Parathyroid adenoma (tissue), 2 donors: ENCODE results near the gene ASIC5.

Experiments used
- H2AFZ ChIP-seq: fragments of 300-600 bp; sonication (generic); one replicate; pipeline ENCODE4 v1.7.0; 2017; ENCODE audit warnings: antibody characterized with exemption, mild to moderate bottlenecking
- H3K27ac ChIP-seq: fragments of 300-600 bp; sonication (generic); one replicate; pipeline ENCODE4 v1.7.0; 2017
- H3K27me3 ChIP-seq: fragments of 300-600 bp; sonication (generic); one replicate; pipeline ENCODE4 v1.7.0; 2017; ENCODE audit warnings: low read length; ENCODE audit not compliant: control insufficient read depth, insufficient read depth
- H3K36me3 ChIP-seq: fragments of 300-600 bp; sonication (generic); one replicate; pipeline ENCODE4 v1.7.0; 2017; ENCODE audit warnings: low read length; ENCODE audit not compliant: control insufficient read depth, insufficient read depth
- H3K4me1 ChIP-seq: fragments of 300-600 bp; sonication (generic); one replicate; pipeline ENCODE4 v1.7.0; 2017; ENCODE audit warnings: control low read depth
- H3K4me2 ChIP-seq: fragments of 300-600 bp; sonication (generic); one replicate; pipeline ENCODE4 v1.7.0; 2017; ENCODE audit warnings: low read length
- H3K4me3 ChIP-seq: fragments of 300-600 bp; sonication (generic); one replicate; pipeline ENCODE4 v1.7.0; 2017; ENCODE audit warnings: low read depth, low read length
- H3K79me2 ChIP-seq: fragments of 300-600 bp; sonication (generic); one replicate; pipeline ENCODE4 v1.7.0; 2017; ENCODE audit warnings: control low read depth
- H3K9ac ChIP-seq: fragments of 300-600 bp; sonication (generic); one replicate; pipeline ENCODE4 v1.7.0; 2017; ENCODE audit warnings: mild to moderate bottlenecking
- H3K9me3 ChIP-seq: fragments of 300-600 bp; sonication (generic); one replicate; pipeline ENCODE4 v1.7.0; 2017; ENCODE audit warnings: low read length; ENCODE audit not compliant: control insufficient read depth
- CTCF ChIP-seq: fragments of 300-600 bp; sonication (generic); IDR thresholded peaks from one replicate; pipeline ENCODE4 v1.7.0; 2017; ENCODE audit warnings: antibody characterized with exemption, mild to moderate bottlenecking
- donor health status: primary hyperparathyroidism.

The ASIC5 gene

GRCh38 chr4:155832664-155833063 lies 33.4 kb downstream of the ASIC5 start:
- Histone ChIP-seq H3K4me1 (no peaks in the 10 kb centered on the region), H2AFZ (no peak overlapping the region), H3K27ac (no peak overlapping the region), H3K79me2 (no peaks in the 10 kb centered on the region), H3K4me3 (no peak overlapping the region), H3K9ac (no peak overlapping the region), H3K9me3 (no peaks in the 10 kb centered on the region), H3K27me3 (no peaks in the 10 kb centered on the region), H3K4me2 (no peak overlapping the region), H3K36me3 (no peaks in the 10 kb centered on the region)
- TF ChIP-seq CTCF, result no peak

GRCh38 chr4:155828628-155829027 lies 37.4 kb downstream of the ASIC5 start:
- H3K79me2 ChIP-seq, result no peaks in the 10 kb centered on the region
- no peaks in the 10 kb centered on the region for H3K9me3 ChIP-seq
- H3K27ac ChIP-seq, result no peak overlapping the region
- H3K36me3 ChIP-seq, result no peaks in the 10 kb centered on the region
- no peak overlapping the region for H3K4me2 ChIP-seq
- no peaks in the 10 kb centered on the region for H3K27me3 ChIP-seq
- no peaks in the 10 kb centered on the region for H3K4me1 ChIP-seq
- no peak overlapping the region for H3K4me3 ChIP-seq
- H2AFZ ChIP-seq, result no peak overlapping the region
- no peak for TF ChIP-seq CTCF
- H3K9ac ChIP-seq, result no peak overlapping the region

GRCh38 chr4:155822572-155822971 lies 43.5 kb downstream of the ASIC5 start:
- Histone ChIP-seq H3K9me3 (no peaks in the 10 kb centered on the region), H3K36me3 (no peaks in the 10 kb centered on the region), H3K4me2 (no peak overlapping the region), H3K79me2 (no peaks in the 10 kb centered on the region), H3K4me3 (no peak overlapping the region), H2AFZ (no peak overlapping the region), H3K27ac (no peak overlapping the region), H3K9ac (no peak overlapping the region), H3K27me3 (no peaks in the 10 kb centered on the region), H3K4me1 (no peaks in the 10 kb centered on the region)
- TF ChIP-seq CTCF, result no peak

GRCh38 chr4:155820887-155821518 lies 45.1 kb downstream of the ASIC5 start:
- Histone ChIP-seq H3K27ac (no peak overlapping the region), H2AFZ (no peak overlapping the region), H3K4me2 (no peak overlapping the region), H3K9ac (no peak overlapping the region), H3K27me3 (no peaks in the 10 kb centered on the region), H3K36me3 (no peaks in the 10 kb centered on the region), H3K9me3 (no peaks in the 10 kb centered on the region), H3K4me1 (no peaks in the 10 kb centered on the region), H3K4me3 (no peak overlapping the region), H3K79me2 (no peaks in the 10 kb centered on the region)
- TF ChIP-seq CTCF, result no peak

- Histone ChIP-seq H3K4me2 (no peak overlapping the region), H3K9ac (no peak overlapping the region), H3K79me2 (no peaks in the 10 kb centered on the region), H3K27me3 (no peaks in the 10 kb centered on the region), H3K27ac (no peak overlapping the region), H2AFZ (no peak overlapping the region), H3K4me1 (no peaks in the 10 kb centered on the region), H3K36me3 (no peaks in the 10 kb centered on the region), H3K9me3 (no peaks in the 10 kb centered on the region), H3K4me3 (no peak overlapping the region)
- no peak for TF ChIP-seq CTCF
Observed at GRCh38 chr4:155819066-155819465, 47.0 kb downstream of the ASIC5 start.
